Right atrium auricular region (tissue), 2 donors: ENCODE results near the gene PSORS1C2. TPM values are rescaled to one million over a fixed set of nuclear protein-coding genes. Genes with fewer than 3 reads are reported as not detected.
A peak's percentile ranks its signal among the peaks of the same experiment; 100 is the strongest.
"Not testable (repeated sequence)": the region's sequence is repeated elsewhere in the genome, so short reads cannot be mapped to it uniquely, and the experiment has no call there.

Experiments used
- DNase-seq: peaks from one replicate; pipeline ENCODE4 v3.0.0-alpha.2; 2019; ENCODE audit warnings: low spot score
- H3K27ac ChIP-seq, 2 donors: fragments of 200-600 bp; sonication (generic); 1 replicate in 1 of 2; 2 replicates in 1 of 2; pipeline ENCODE4 v1.5.1; 2016 to 2019
- H3K27me3 ChIP-seq, 2 donors: fragments of 200-600 bp; sonication (generic); one replicate each; pipeline versions ENCODE4 v1.5.1 to v1.6.0; 2017 to 2019
- H3K36me3 ChIP-seq: fragments of 200-600 bp; sonication (generic); one replicate; pipeline ENCODE4 v1.5.1; 2016
- H3K4me1 ChIP-seq, 2 donors: fragments of 200-600 bp; sonication (generic); one replicate each; pipeline versions ENCODE4 v1.5.1 to v1.6.0; 2017 to 2019
- H3K4me3 ChIP-seq, 2 donors: fragments of 200-600 bp; sonication (generic); 1 replicate in 1 of 2; 2 replicates in 1 of 2; pipeline ENCODE4 v1.5.1; 2017 to 2019; ENCODE audit warnings: mild to moderate bottlenecking in 1 of 2, moderate library complexity in 1 of 2
- H3K9me3 ChIP-seq, 2 donors: fragments of 200-600 bp; sonication (generic); one replicate each; pipeline ENCODE4 v1.5.1; 2019
- CTCF ChIP-seq, 2 donors: fragments of 200-600 bp; sonication (generic); IDR thresholded peaks; one replicate each; pipeline ENCODE4 v1.5.1; 2019; ENCODE audit warnings: antibody characterized with exemption in 2 of 2
- total RNA-seq, 2 donors: library from RNA; depleted of rRNA; stranded (reverse); fragments of >200 nt; gene quantifications; one replicate each; pipeline ENCODE4 v1.1.0, GENCODE V29; 2016

PSORS1C2 gene
- total RNA-seq = not detected

GRCh38 chr6:31138982-31139381 lies at the start of gene PSORS1C2:
PSORS1C2 (minus strand) TSS chr6:31139066; CDS start chr6:31139026, 40 bp downstream.
- TF ChIP-seq CTCF (IDR thresholded peaks at IDR 0.05) = no peak
- Histone ChIP-seq H3K9me3 (no peaks in the 10 kb centered on the region), H3K27me3 (no peaks in the 10 kb centered on the region), H3K36me3 (no peaks in the 10 kb centered on the region), H3K4me3 (no peak within 1 kb of the TSS), H3K4me1 (peaks cover 0 to 27% of the 10 kb centered on the region in 2 donors), H3K27ac (no peak within 1 kb of the TSS)
- DNase-seq = no peak

GRCh38 chr6:31187780-31188194 lies 48.9 kb upstream of the PSORS1C2 start:
- no peaks in the 10 kb centered on the region for H3K27me3 ChIP-seq
- H3K27ac ChIP-seq = no peak overlapping the region
- no peak for DNase-seq
- H3K4me3 ChIP-seq = no peak overlapping the region
- H3K9me3 ChIP-seq = no peaks in the 10 kb centered on the region
- H3K4me1 ChIP-seq = no peaks in the 10 kb centered on the region
- no peaks in the 10 kb centered on the region for H3K36me3 ChIP-seq
- TF ChIP-seq CTCF (IDR thresholded peaks at IDR 0.05) = no peak

- TF ChIP-seq CTCF (IDR thresholded peaks at IDR 0.05) = no peak
- Histone ChIP-seq H3K9me3 (no peaks in the 10 kb centered on the region), H3K27me3 (no peaks in the 10 kb centered on the region), H3K4me3 (peak overlapping the region; percentile 28 to 39), H3K4me1 (no peaks in the 10 kb centered on the region), H3K36me3 (no peaks in the 10 kb centered on the region), H3K27ac (peak overlapping the region; percentile 66 to 75)
- peak; percentile 85 for DNase-seq
These were observed 47.3 kb upstream of the PSORS1C2 start for GRCh38 chr6:31186052-31186734.

- H3K4me3 ChIP-seq = peak overlapping the region; percentile 28 to 39
- H3K27ac ChIP-seq = peak overlapping the region; percentile 66 to 75
- H3K27me3 ChIP-seq, H3K4me1 ChIP-seq, H3K36me3 ChIP-seq, DNase-seq, H3K9me3 ChIP-seq: not testable (repeated sequence)
These were observed 46.8 kb upstream of the PSORS1C2 start for GRCh38 chr6:31185695-31186051.

- not testable (repeated sequence) for H3K4me3 ChIP-seq, H3K27ac ChIP-seq, H3K9me3 ChIP-seq, H3K27me3 ChIP-seq, H3K36me3 ChIP-seq, H3K4me1 ChIP-seq, DNase-seq
These were observed 45.0 kb upstream of the PSORS1C2 start for GRCh38 chr6:31183859-31184258.

GRCh38 chr6:31183287-31183686 lies 44.4 kb upstream of the PSORS1C2 start:
- not testable (repeated sequence) for H3K9me3 ChIP-seq, H3K36me3 ChIP-seq, H3K27me3 ChIP-seq, H3K4me3 ChIP-seq, DNase-seq, H3K4me1 ChIP-seq, H3K27ac ChIP-seq

- H3K4me1 ChIP-seq = no peaks in the 10 kb centered on the region
- H3K4me3 ChIP-seq = peak overlapping the region in 1 of 2 donors; percentile 46
- H3K36me3 ChIP-seq = no peaks in the 10 kb centered on the region
- TF ChIP-seq CTCF (IDR thresholded peaks at IDR 0.05) = no peak
- H3K9me3 ChIP-seq = no peaks in the 10 kb centered on the region
- DNase-seq = no peak
- no peaks in the 10 kb centered on the region for H3K27me3 ChIP-seq
- no peak overlapping the region for H3K27ac ChIP-seq
These were observed 41.6 kb upstream of the PSORS1C2 start for GRCh38 chr6:31180500-31180899.
